K562 (cell line): ENCODE results near the gene CEL. TPM values are rescaled to one million over a fixed set of nuclear protein-coding genes. Genes with fewer than 3 reads are reported as not detected.

ENCODE experiments used
- DEAF1 ChIP-seq: fragments of 450-650 bp; formaldehyde crosslinking; IDR thresholded peaks from 2 replicates; pipeline ENCODE4 v1.4.0; 2020; ENCODE audit warnings: mild to moderate bottlenecking, moderate library complexity
- HDGF ChIP-seq: fragments of 450-650 bp; IDR thresholded peaks from 2 replicates; pipeline ENCODE4 v1.6.1; 2016
- NFYB ChIP-seq: IDR thresholded peaks from 2 replicates; pipeline ENCODE4 v1.6.1; 2011; ENCODE audit warnings: mild to moderate bottlenecking, moderate library complexity; ENCODE audit not compliant: insufficient read length; ENCODE audit errors: extremely low read depth
- RBBP5 ChIP-seq: fragments of 200-600 bp; sonication (generic); IDR thresholded peaks from 2 replicates; pipeline ENCODE4 v1.6.1; 2012; ENCODE audit warnings: borderline replicate concordance, mild to moderate bottlenecking, low read length, control low read depth, inconsistent platforms; ENCODE audit not compliant: insufficient read depth, poor library complexity, severe bottlenecking
- SAFB2 ChIP-seq: fragments of 200-400 bp; formaldehyde crosslinking; IDR thresholded peaks from 2 replicates; pipeline ENCODE4 v1.6.1; 2018; ENCODE audit warnings: borderline replicate concordance, low read length, low read depth, moderate library complexity; ENCODE audit not compliant: severe bottlenecking
- ZBTB33 ChIP-seq: sonication (generic); formaldehyde crosslinking; IDR thresholded peaks from 2 replicates; pipeline ENCODE4 v1.8.1; 2023; ENCODE audit warnings: mild to moderate bottlenecking, missing genetic modification reagents
- ZNF263 ChIP-seq: sonication (generic); formaldehyde crosslinking; IDR thresholded peaks from 2 replicates; pipeline ENCODE4 v1.8.0; 2022; ENCODE audit warnings: mild to moderate bottlenecking, missing genetic modification reagents, borderline replicate concordance
- ZSCAN32 ChIP-seq: fragments of 450-650 bp; formaldehyde crosslinking; IDR thresholded peaks from 2 replicates; pipeline ENCODE4 v1.4.0; 2020; ENCODE audit warnings: mild to moderate bottlenecking, moderate library complexity
- polyA plus RNA-seq, 8 experiments: library from polyadenylated mRNA; depleted of rRNA in 4 of 8; stranded (reverse) in 5 of 8; unstranded in 3 of 8; fragments of >200 nt; fragmentation: Nextera tagmentation in 2 of 8; fragmentation: Illumina TruSeq in 1 of 8; extraction: Ambion mirVana in 2 of 8; extraction: Trizol in 1 of 8; gene quantifications; 2 replicates each; pipeline versions ENCODE4 v1.2.1 to v1.2.3, GENCODE V29; 2011 to 2014; ENCODE audit warnings: inconsistent platforms in 1 of 8, missing spikeins in 1 of 8
- total RNA-seq, 7 experiments: library from RNA; depleted of rRNA in 6 of 7; stranded (reverse); fragments of >200 nt in 6 of 7; fragmentation: Illumina TruSeq in 2 of 7; extraction: Trizol in 2 of 7; gene quantifications; 2 replicates each; pipeline versions ENCODE4 v1.2.1 to v1.2.3, GENCODE V29; 2011 to 2021; ENCODE audit warnings: low replicate concordance in 1 of 7
- TF ChIP-seq, protein P1 (sequence below): fragments of 450-650 bp; conservative IDR thresholded peaks from 2 replicates; pipeline ENCODE4 v1.6.1; 2016; ENCODE audit warnings: missing genetic modification characterization, low read depth, mild to moderate bottlenecking, missing compliant biosample characterization, moderate library complexity
- TF ChIP-seq, protein P2 (sequence below): fragments of 450-650 bp; IDR thresholded peaks from 2 replicates; pipeline ENCODE4 v1.6.1; 2017; ENCODE audit warnings: antibody characterized with exemption, mild to moderate bottlenecking
- TF ChIP-seq, protein P3 (sequence below): sonication (generic); formaldehyde crosslinking; IDR thresholded peaks from 2 replicates; pipeline ENCODE4 v1.8.1; 2023; ENCODE audit warnings: missing genetic modification reagents, mild to moderate bottlenecking, borderline replicate concordance

Gene CEL
- total and polyA plus RNA-seq, 9 of the 15 experiments (the other 6 are each of a cell fraction or from before 2014, with no cell fraction given), result 0.09 to 3.0 (median 0.51) TPM; not detected in 2

DNA sequence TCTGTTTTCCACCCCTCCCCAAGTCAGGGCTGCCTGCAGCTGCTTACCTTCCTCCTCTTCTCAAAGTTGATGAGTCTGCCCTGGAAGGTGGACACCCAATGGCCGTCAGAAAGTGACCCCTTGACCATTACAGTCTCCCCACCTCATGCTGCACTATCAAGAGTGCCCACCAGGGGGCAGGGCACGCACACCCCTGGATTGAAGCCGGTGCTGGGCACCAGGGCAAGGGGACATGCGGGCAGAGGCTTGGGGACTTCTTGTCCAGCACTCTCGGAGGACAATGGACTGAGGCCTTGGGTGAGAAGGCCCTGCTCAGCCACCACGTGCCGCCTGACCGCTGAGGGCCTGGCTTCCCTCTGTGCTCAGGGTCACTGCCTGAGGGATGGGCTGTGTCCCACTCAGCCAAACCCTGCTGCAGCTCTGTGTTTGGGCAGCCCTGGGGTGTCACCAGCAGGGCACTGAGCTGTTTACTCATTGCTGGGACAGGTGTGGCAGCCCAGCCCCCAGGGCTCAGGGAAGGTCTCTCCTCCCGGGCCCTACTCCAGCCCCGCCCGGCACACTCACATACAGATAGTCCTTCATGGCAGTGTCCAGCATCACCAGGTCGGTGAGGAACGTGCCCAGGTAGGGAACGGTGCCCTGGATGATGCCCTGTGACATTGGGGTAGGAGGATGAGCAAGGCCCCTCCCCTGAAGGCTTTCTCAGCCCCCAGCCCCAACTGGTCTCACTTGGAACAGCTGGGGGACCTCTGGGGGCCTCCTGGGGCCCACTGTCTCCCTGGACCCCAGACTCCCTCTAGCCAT lies 41.6 kb downstream of the CEL start (continued):
- TF ChIP-seq ZBTB33 (CRISPR knock-in tag) (no peak), SAFB2 (no peak), ZNF263 (CRISPR knock-in tag) (peak; percentile 58; the same call in 1 of the 2 replicates), RBBP5 (no peak), HDGF (peak; percentile 81), DEAF1 (peak; percentile 81), ZSCAN32 (CRISPR knock-in tag) (no peak), NFYB (no peak)
- TF ChIP-seq, protein P1, sequence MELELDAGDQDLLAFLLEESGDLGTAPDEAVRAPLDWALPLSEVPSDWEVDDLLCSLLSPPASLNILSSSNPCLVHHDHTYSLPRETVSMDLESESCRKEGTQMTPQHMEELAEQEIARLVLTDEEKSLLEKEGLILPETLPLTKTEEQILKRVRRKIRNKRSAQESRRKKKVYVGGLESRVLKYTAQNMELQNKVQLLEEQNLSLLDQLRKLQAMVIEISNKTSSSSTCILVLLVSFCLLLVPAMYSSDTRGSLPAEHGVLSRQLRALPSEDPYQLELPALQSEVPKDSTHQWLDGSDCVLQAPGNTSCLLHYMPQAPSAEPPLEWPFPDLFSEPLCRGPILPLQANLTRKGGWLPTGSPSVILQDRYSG, result no peak
- TF ChIP-seq, protein P2, sequence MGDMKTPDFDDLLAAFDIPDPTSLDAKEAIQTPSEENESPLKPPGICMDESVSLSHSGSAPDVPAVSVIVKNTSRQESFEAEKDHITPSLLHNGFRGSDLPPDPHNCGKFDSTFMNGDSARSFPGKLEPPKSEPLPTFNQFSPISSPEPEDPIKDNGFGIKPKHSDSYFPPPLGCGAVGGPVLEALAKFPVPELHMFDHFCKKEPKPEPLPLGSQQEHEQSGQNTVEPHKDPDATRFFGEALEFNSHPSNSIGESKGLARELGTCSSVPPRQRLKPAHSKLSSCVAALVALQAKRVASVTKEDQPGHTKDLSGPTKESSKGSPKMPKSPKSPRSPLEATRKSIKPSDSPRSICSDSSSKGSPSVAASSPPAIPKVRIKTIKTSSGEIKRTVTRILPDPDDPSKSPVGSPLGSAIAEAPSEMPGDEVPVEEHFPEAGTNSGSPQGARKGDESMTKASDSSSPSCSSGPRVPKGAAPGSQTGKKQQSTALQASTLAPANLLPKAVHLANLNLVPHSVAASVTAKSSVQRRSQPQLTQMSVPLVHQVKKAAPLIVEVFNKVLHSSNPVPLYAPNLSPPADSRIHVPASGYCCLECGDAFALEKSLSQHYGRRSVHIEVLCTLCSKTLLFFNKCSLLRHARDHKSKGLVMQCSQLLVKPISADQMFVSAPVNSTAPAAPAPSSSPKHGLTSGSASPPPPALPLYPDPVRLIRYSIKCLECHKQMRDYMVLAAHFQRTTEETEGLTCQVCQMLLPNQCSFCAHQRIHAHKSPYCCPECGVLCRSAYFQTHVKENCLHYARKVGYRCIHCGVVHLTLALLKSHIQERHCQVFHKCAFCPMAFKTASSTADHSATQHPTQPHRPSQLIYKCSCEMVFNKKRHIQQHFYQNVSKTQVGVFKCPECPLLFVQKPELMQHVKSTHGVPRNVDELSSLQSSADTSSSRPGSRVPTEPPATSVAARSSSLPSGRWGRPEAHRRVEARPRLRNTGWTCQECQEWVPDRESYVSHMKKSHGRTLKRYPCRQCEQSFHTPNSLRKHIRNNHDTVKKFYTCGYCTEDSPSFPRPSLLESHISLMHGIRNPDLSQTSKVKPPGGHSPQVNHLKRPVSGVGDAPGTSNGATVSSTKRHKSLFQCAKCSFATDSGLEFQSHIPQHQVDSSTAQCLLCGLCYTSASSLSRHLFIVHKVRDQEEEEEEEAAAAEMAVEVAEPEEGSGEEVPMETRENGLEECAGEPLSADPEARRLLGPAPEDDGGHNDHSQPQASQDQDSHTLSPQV, result peak; percentile 58
- TF ChIP-seq, protein P3, sequence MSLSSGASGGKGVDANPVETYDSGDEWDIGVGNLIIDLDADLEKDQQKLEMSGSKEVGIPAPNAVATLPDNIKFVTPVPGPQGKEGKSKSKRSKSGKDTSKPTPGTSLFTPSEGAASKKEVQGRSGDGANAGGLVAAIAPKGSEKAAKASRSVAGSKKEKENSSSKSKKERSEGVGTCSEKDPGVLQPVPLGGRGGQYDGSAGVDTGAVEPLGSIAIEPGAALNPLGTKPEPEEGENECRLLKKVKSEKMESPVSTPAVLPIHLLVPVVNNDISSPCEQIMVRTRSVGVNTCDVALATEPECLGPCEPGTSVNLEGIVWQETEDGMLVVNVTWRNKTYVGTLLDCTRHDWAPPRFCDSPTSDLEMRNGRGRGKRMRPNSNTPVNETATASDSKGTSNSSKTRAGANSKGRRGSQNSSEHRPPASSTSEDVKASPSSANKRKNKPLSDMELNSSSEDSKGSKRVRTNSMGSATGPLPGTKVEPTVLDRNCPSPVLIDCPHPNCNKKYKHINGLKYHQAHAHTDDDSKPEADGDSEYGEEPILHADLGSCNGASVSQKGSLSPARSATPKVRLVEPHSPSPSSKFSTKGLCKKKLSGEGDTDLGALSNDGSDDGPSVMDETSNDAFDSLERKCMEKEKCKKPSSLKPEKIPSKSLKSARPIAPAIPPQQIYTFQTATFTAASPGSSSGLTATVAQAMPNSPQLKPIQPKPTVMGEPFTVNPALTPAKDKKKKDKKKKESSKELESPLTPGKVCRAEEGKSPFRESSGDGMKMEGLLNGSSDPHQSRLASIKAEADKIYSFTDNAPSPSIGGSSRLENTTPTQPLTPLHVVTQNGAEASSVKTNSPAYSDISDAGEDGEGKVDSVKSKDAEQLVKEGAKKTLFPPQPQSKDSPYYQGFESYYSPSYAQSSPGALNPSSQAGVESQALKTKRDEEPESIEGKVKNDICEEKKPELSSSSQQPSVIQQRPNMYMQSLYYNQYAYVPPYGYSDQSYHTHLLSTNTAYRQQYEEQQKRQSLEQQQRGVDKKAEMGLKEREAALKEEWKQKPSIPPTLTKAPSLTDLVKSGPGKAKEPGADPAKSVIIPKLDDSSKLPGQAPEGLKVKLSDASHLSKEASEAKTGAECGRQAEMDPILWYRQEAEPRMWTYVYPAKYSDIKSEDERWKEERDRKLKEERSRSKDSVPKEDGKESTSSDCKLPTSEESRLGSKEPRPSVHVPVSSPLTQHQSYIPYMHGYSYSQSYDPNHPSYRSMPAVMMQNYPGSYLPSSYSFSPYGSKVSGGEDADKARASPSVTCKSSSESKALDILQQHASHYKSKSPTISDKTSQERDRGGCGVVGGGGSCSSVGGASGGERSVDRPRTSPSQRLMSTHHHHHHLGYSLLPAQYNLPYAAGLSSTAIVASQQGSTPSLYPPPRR, result no peak
